OCI-LY7 (cell line): Measurements from ENCODE around the gene MRPL41. TPM values are rescaled to one million over a fixed set of nuclear protein-coding genes. Genes with fewer than 3 reads are reported as not detected.

Experiments
- BruUV-seq: library from RNA; stranded (reverse); fragments of 400-500 nt; replicated peaks from 2 replicates; lab custom pipeline; 2021; lab: Mats Ljungman, UMichigan
- CTCF ChIA-PET: fragments of 300-600 bp; sonication (Branson Sonifier 250); formaldehyde crosslinking; loops from one replicate; lab custom pipeline; 2022; ENCODE audit warnings: antibody characterized with exemption; ENCODE audit not compliant: unreplicated experiment; lab: Charles Lee
- POLR2A ChIA-PET: fragments of 300-600 bp; sonication (Branson Sonifier 250); formaldehyde crosslinking; loops from one replicate; lab custom pipeline; 2022; ENCODE audit warnings: antibody characterized with exemption; lab: Charles Lee
- DNase-seq: peaks from one replicate; pipeline ENCODE4 v3.0.0-alpha.2; 2015; ENCODE audit warnings: low spot score
- H2AFZ ChIP-seq: fragments of 200-600 bp; sonication (generic), shearing (Covaris generic); 2 replicates; pipeline ENCODE4 v1.6.1; 2014; ENCODE audit warnings: mild to moderate bottlenecking, antibody characterized with exemption, low read length, moderate library complexity
- H3K27ac ChIP-seq: fragments of 200-600 bp; sonication (generic); 2 replicates; pipeline ENCODE4 v1.5.1; 2014; ENCODE audit warnings: mixed run types, low read depth, mild to moderate bottlenecking, moderate library complexity, low read length, inconsistent platforms; ENCODE audit not compliant: poor library complexity, severe bottlenecking
- H3K36me3 ChIP-seq: fragments of 200-600 bp; sonication (generic); 2 replicates; pipeline ENCODE4 v1.6.1; 2014; ENCODE audit warnings: mild to moderate bottlenecking, antibody characterized with exemption, low read length, moderate library complexity, mixed read lengths; ENCODE audit not compliant: insufficient read depth
- H3K4me1 ChIP-seq: fragments of 200-600 bp; sonication (generic); 2 replicates; pipeline ENCODE4 v1.5.1; 2014; ENCODE audit warnings: mild to moderate bottlenecking, low read length; ENCODE audit not compliant: insufficient read depth, poor library complexity, severe bottlenecking
- H3K4me2 ChIP-seq: fragments of 200-600 bp; sonication (generic); 2 replicates; pipeline ENCODE4 v1.6.1; 2014; ENCODE audit warnings: mild to moderate bottlenecking, low read length
- H3K4me3 ChIP-seq: fragments of 200-600 bp; sonication (generic); 2 replicates; pipeline ENCODE4 v1.5.1; 2014; ENCODE audit warnings: mild to moderate bottlenecking, low read depth, low read length; ENCODE audit not compliant: poor library complexity, severe bottlenecking
- H3K79me2 ChIP-seq: fragments of 200-600 bp; sonication (generic); 2 replicates; pipeline ENCODE4 v1.6.1; 2016; ENCODE audit warnings: low read depth, mild to moderate bottlenecking, low read length, moderate library complexity, mixed read lengths; ENCODE audit not compliant: insufficient read depth
- H3K9me2 ChIP-seq: fragments of 200-600 bp; sonication (generic); 2 replicates; pipeline ENCODE4 v1.6.1; 2016; ENCODE audit warnings: mild to moderate bottlenecking, low read length, mixed read lengths; ENCODE audit not compliant: insufficient read depth
- H3K9me3 ChIP-seq: fragments of 200-600 bp; sonication (generic); 2 replicates; pipeline ENCODE4 v1.6.1; 2014; ENCODE audit warnings: mild to moderate bottlenecking, mixed run types, low read length, mixed read lengths
- H4K20me1 ChIP-seq: fragments of 200-600 bp; sonication (generic); 2 replicates; pipeline ENCODE4 v1.6.1; 2014; ENCODE audit warnings: mild to moderate bottlenecking, antibody characterized with exemption, low read length, moderate library complexity, mixed read lengths; ENCODE audit not compliant: insufficient read depth
- CTCF ChIP-seq: fragments of 200-600 bp; sonication (generic); conservative IDR thresholded peaks from 2 replicates; pipeline ENCODE4 v1.5.1; 2014; ENCODE audit warnings: mild to moderate bottlenecking, antibody characterized with exemption, low read length, moderate library complexity, mixed read lengths
- EZH2phosphoT487 ChIP-seq: fragments of 200-600 bp; sonication (generic); IDR thresholded peaks from 2 replicates; pipeline ENCODE4 v1.6.1; 2018; ENCODE audit warnings: low read depth, borderline replicate concordance, mild to moderate bottlenecking, mixed run types, antibody characterized with exemption, low read length, moderate library complexity, mixed read lengths
- intact Hi-C: fragments of 100-400 bp; cut with micrococcal nuclease; formaldehyde crosslinking; loops from one replicate; pipeline ENCODE4 v1.10.0; 2022; ENCODE audit not compliant: unreplicated experiment
- total RNA-seq, 2 experiments: library from RNA; depleted of rRNA in 1 of 2; stranded (reverse); fragments of >200 nt in 1 of 2; shearing (Covaris generic) in 1 of 2; gene quantifications; 2 replicates each; pipeline ENCODE4 v1.2.3, GENCODE V29; 2014 to 2022

The MRPL41 gene
- total RNA-seq, 2 experiments from 2014 or later = 26.4 to 34.8 TPM

DNA sequence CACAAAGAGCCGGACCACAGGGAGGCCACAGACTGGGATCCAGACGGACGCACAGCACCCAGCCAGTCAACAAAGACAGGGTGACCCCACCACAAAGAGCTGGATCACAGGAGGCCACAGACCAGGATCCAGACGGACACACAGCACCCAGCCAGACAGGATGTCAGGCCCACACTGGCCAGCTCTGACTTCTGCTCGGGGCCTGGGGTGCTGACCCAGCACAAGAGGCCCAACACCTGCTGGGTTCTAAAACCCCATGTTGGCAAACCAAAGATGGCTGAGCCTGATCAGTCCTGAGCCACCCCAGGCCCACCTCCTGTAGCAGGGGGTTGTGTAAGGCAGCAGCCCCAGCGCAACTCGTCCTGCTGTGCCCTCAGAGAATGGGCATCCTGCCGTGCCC, 32.3 kb downstream of the MRPL41 start:
- no peak overlapping the region for H3K4me2 ChIP-seq
- CTCF ChIA-PET = interaction anchor here (0.6 kb wide), 1 partner anchor 8 kb away, joined by 3 read pairs; no protein-coding TSS in a partner anchor
- no peaks in the 10 kb centered on the region for H3K9me2 ChIP-seq
- no peak overlapping the region for H2AFZ ChIP-seq
- peaks cover 7% of the 10 kb centered on the region; the same call in 1 of the 2 replicates for H3K79me2 ChIP-seq
- H3K36me3 ChIP-seq = peaks cover 88% of the 10 kb centered on the region
- H3K4me1 ChIP-seq = peaks cover 11% of the 10 kb centered on the region
- no peak for TF ChIP-seq EZH2phosphoT487
- TF ChIP-seq CTCF = no peak
- peaks cover 4% of the 10 kb centered on the region for H4K20me1 ChIP-seq
- H3K9me3 ChIP-seq = no peaks in the 10 kb centered on the region
- POLR2A ChIA-PET = interaction anchor here (0.8 kb wide), 1 partner anchor 21 kb away, joined by 3 read pairs; no protein-coding TSS in a partner anchor
- H3K27ac ChIP-seq = no peak overlapping the region
- H3K4me3 ChIP-seq = no peak overlapping the region
- BruUV-seq = no TSS peak
- DNase-seq = no peak
- intact Hi-C loops = no loop called here

DNA sequence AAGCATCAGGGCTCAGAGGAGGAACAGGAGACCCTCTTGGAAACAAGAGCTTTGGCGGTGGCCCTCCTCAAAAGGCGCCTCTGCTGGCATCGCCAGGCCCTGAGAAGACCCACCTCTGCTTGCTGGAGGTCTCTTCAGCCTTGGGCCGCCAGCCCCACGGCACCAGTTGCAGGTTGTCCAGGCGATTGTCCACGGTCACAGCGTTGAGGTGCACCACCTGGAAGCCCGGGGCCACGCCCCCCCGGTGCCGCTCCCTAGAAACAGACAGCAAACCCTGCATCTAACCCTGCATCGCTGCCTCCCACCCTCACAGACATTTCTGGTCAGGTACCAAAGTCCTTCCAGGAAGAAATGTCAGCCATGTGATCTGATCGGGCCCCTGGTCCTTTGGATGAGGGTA, 35.2 kb downstream of the MRPL41 start:
- TF ChIP-seq EZH2phosphoT487 = no peak
- TF ChIP-seq CTCF = no peak
- no peak for DNase-seq
- peaks cover 13% of the 10 kb centered on the region for H3K4me1 ChIP-seq
- no peak overlapping the region for H2AFZ ChIP-seq
- H3K36me3 ChIP-seq = peaks cover 76% of the 10 kb centered on the region
- intact Hi-C loops = no loop called here
- BruUV-seq = no TSS peak
- ChIA-PET CTCF (no interaction called here), POLR2A (interaction anchor here (0.6 kb wide), 1 partner anchor 37 kb away, joined by 4 read pairs; no protein-coding TSS in a partner anchor)
- H3K27ac ChIP-seq = no peak overlapping the region
- H4K20me1 ChIP-seq = peaks cover 8% of the 10 kb centered on the region
- peaks cover 15% of the 10 kb centered on the region; the same call in 1 of the 2 replicates for H3K79me2 ChIP-seq
- H3K4me2 ChIP-seq = no peak overlapping the region
- no peak overlapping the region for H3K4me3 ChIP-seq
- H3K9me2 ChIP-seq = no peaks in the 10 kb centered on the region
- H3K9me3 ChIP-seq = no peaks in the 10 kb centered on the region

- H3K9me2 ChIP-seq = no peaks in the 10 kb centered on the region
- CTCF ChIA-PET = interaction anchor here (0.7 kb wide), 1 partner anchor 17 kb away, joined by 3 read pairs; the partner anchor contains the start of gene ARRDC1
These were observed 36.6 kb downstream of the MRPL41 start for GRCh38 chr9:137588311-137588710.

More at GRCh38 chr9:137588311-137588710, 36.6 kb downstream of the MRPL41 start:
- peaks cover 15% of the 10 kb centered on the region; the same call in 1 of the 2 replicates for H3K79me2 ChIP-seq
- intact Hi-C loops = no loop called here
- no TSS peak for BruUV-seq
- H3K4me2 ChIP-seq = peak overlapping the region; percentile 93
- H3K9me3 ChIP-seq = no peaks in the 10 kb centered on the region
- peaks cover 61% of the 10 kb centered on the region for H3K36me3 ChIP-seq
- peaks cover 8% of the 10 kb centered on the region for H4K20me1 ChIP-seq
- no peak for DNase-seq
- peaks cover 13% of the 10 kb centered on the region for H3K4me1 ChIP-seq
- TF ChIP-seq EZH2phosphoT487 (no peak), CTCF (no peak)
- POLR2A ChIA-PET = no interaction called here
- H3K4me3 ChIP-seq = no peak overlapping the region
- H3K27ac ChIP-seq = no peak overlapping the region
- H2AFZ ChIP-seq = no peak overlapping the region
